ENCODE data around the gene GNB1L.

DNA sequence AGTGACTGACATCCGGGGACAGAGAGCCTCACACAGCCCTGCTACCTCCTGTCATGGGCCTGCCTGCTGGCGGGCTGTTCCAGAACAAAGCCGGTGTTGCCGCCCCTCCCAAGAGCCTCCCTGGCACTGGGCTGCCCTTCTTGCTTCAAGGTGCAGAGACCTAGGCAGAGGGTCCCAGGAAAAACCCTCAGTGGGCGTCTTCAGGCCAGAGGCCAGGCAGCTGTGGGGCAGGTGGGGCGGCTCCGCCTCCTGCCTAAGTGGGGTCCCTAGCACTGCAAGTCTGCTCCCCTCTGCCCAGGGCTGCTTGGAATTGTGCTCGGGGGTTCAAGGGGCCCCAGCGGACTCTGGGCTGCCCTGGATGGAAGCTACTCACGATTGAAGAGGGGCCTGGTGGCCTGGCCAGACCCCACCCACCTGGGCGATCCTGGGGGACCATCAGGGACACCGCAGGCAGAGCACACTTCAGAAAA is 20.4 kb upstream of the GNB1L start:
- TF ChIP-seq, protein P1, sequence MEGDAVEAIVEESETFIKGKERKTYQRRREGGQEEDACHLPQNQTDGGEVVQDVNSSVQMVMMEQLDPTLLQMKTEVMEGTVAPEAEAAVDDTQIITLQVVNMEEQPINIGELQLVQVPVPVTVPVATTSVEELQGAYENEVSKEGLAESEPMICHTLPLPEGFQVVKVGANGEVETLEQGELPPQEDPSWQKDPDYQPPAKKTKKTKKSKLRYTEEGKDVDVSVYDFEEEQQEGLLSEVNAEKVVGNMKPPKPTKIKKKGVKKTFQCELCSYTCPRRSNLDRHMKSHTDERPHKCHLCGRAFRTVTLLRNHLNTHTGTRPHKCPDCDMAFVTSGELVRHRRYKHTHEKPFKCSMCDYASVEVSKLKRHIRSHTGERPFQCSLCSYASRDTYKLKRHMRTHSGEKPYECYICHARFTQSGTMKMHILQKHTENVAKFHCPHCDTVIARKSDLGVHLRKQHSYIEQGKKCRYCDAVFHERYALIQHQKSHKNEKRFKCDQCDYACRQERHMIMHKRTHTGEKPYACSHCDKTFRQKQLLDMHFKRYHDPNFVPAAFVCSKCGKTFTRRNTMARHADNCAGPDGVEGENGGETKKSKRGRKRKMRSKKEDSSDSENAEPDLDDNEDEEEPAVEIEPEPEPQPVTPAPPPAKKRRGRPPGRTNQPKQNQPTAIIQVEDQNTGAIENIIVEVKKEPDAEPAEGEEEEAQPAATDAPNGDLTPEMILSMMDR (IDR thresholded peaks at IDR 0.05): no peak
- TF ChIP-seq EZH2phosphoT487 (IDR thresholded peaks at IDR 0.05): no peak

Measured in neural progenitor cell (in vitro differentiated cells).